Measurements from ENCODE around the gene CAMK2G.

- TF ChIP-seq EZH2 (IDR thresholded peaks at IDR 0.05; ENCODE audit: borderline replicate concordance, low read length) (no peak), CTCF (IDR thresholded peaks at IDR 0.05; ENCODE audit: low read length) (no peak)
Observed at GRCh38 chr10:73827346-73828089, 46.8 kb downstream of the CAMK2G start.
